ENCODE data around the gene FOXI3.

- TF ChIP-seq GATA2 (IDR thresholded peaks at IDR 0.05; ENCODE audit: low read depth, low read length) (no peak), GATA3 (IDR thresholded peaks at IDR 0.05; ENCODE audit: low read depth, low read length) (no peak)
Measured at GRCh38 chr2:88450925-88451810, 1.3 kb downstream of the FOXI3 start.
